ENCODE results near the gene CDH23. TPM values are rescaled to one million over a fixed set of nuclear protein-coding genes. Genes with fewer than 3 reads are reported as not detected.

CDH23 gene
- polyA plus RNA-seq, 5 donors = 2.3 to 3.6 (median 3.1) TPM

GRCh38 chr10:71482620-71483019 is 85.9 kb downstream of the CDH23 start:
- DNase-seq = no peak

GRCh38 chr10:71483135-71483534 is 86.4 kb downstream of the CDH23 start:
- no peak for DNase-seq

- DNase-seq = no peak
Measured at GRCh38 chr10:71483885-71484751, 87.4 kb downstream of the CDH23 start.

- peak in 1 of 2 donors; percentile 19 for DNase-seq
Measured at GRCh38 chr10:71486484-71487114, 89.9 kb downstream of the CDH23 start.

GRCh38 chr10:71487726-71488125 is 91.0 kb downstream of the CDH23 start:
- DNase-seq = no peak

- DNase-seq = no peak
Measured at GRCh38 chr10:71489077-71489476, 92.4 kb downstream of the CDH23 start.

- DNase-seq = no peak
Measured at GRCh38 chr10:71492872-71493271, 96.2 kb downstream of the CDH23 start.

- no peak for DNase-seq
Measured at GRCh38 chr10:71493741-71494140, 97.0 kb downstream of the CDH23 start.

GRCh38 chr10:71494476-71494875 is 97.8 kb downstream of the CDH23 start:
- no peak for DNase-seq

GRCh38 chr10:71494980-71495381 is 98.3 kb downstream of the CDH23 start:
- no peak for DNase-seq

- DNase-seq = no peak
Measured at GRCh38 chr10:71496927-71497762, 100.4 kb downstream of the CDH23 start.

GRCh38 chr10:71497763-71498326 is 101.1 kb downstream of the CDH23 start:
- no peak for DNase-seq

- no peak for DNase-seq
Measured at GRCh38 chr10:71501402-71501801, 104.7 kb downstream of the CDH23 start.

GRCh38 chr10:71502190-71502589 is 105.5 kb downstream of the CDH23 start:
- no peak for DNase-seq

GRCh38 chr10:71502851-71503250 is 106.1 kb downstream of the CDH23 start:
- no peak for DNase-seq

GRCh38 chr10:71504168-71504567 is 107.4 kb downstream of the CDH23 start:
- no peak for DNase-seq

- DNase-seq = no peak
Measured at GRCh38 chr10:71504570-71504969, 107.8 kb downstream of the CDH23 start.

GRCh38 chr10:71505862-71506261 is 109.1 kb downstream of the CDH23 start:
- no peak for DNase-seq

- no peak for DNase-seq
Measured at GRCh38 chr10:71509444-71509843, 112.7 kb downstream of the CDH23 start.

- DNase-seq = no peak
Measured at GRCh38 chr10:71511206-71511605, 114.5 kb downstream of the CDH23 start.

GRCh38 chr10:71512312-71512711 is 115.6 kb downstream of the CDH23 start:
- no peak for DNase-seq
